Osteocyte (in vitro differentiated cells): ENCODE measurements around the gene SIK3. TPM values are rescaled to one million over a fixed set of nuclear protein-coding genes. Genes with fewer than 3 reads are reported as not detected.

Experiments
- DNase-seq: peaks from one replicate; pipeline ENCODE4 v3.0.0; 2021; ENCODE audit warnings: mixed read lengths; ENCODE audit not compliant: unreplicated experiment; ENCODE audit errors: extremely low spot score
- H3K27ac Mint-ChIP-seq: one replicate; pipeline ENCODE4 v1.8.0; 2021; ENCODE audit warnings: mild to moderate bottlenecking, mixed read lengths; ENCODE audit not compliant: unreplicated experiment
- H3K27me3 Mint-ChIP-seq: one replicate; pipeline ENCODE4 v1.8.0; 2021; ENCODE audit warnings: mixed read lengths; ENCODE audit not compliant: unreplicated experiment
- H3K36me3 Mint-ChIP-seq: one replicate; pipeline ENCODE4 v1.8.0; 2021; ENCODE audit warnings: mixed read lengths; ENCODE audit not compliant: unreplicated experiment
- H3K4me1 Mint-ChIP-seq: one replicate; pipeline ENCODE4 v1.8.0; 2021; ENCODE audit warnings: mixed read lengths; ENCODE audit not compliant: unreplicated experiment
- H3K4me3 Mint-ChIP-seq: one replicate; pipeline ENCODE4 v1.8.0; 2021; ENCODE audit warnings: mild to moderate bottlenecking, moderate library complexity, mixed read lengths; ENCODE audit not compliant: unreplicated experiment
- H3K9me3 Mint-ChIP-seq: one replicate; pipeline ENCODE4 v1.8.0; 2021; ENCODE audit warnings: mixed read lengths; ENCODE audit not compliant: unreplicated experiment
- total RNA-seq: library from RNA; stranded (reverse); gene quantifications from 2 replicates; pipeline ENCODE4 v1.2.1, GENCODE V29; 2021
- TF ChIP-seq, protein P1 (sequence below): fragments of 200-600 bp; sonication (generic); IDR thresholded peaks from 2 replicates; pipeline ENCODE4 v1.5.0; 2021; ENCODE audit warnings: antibody characterized with exemption, mild to moderate bottlenecking, moderate library complexity

Gene SIK3
- total RNA-seq, 1 donor from 2014 or later, result 29.5 TPM

DNA sequence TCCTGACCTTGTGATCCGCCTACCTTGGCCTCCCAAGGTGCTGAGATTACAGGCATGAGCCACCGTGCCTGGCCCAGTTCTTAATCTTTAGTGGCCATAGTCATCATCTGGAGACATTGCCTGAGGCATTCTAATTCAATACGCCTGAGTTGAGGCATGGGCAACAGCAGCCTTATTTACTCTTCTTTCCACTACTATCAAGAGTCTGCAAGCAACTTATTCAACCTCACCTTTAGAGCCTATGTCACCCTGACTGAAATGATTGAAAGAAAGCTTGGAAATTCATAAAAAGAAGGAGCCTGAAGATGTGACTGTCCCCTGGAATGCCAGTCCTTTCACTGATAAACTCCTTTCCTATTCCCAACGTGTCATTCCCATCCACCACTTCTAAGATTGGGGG is 30.1 kb upstream of the SIK3 start:
- H3K36me3 Mint-ChIP-seq, result no peaks in the 10 kb centered on the region
- H3K4me3 Mint-ChIP-seq, result no peak overlapping the region
- H3K4me1 Mint-ChIP-seq, result no peaks in the 10 kb centered on the region

DNA sequence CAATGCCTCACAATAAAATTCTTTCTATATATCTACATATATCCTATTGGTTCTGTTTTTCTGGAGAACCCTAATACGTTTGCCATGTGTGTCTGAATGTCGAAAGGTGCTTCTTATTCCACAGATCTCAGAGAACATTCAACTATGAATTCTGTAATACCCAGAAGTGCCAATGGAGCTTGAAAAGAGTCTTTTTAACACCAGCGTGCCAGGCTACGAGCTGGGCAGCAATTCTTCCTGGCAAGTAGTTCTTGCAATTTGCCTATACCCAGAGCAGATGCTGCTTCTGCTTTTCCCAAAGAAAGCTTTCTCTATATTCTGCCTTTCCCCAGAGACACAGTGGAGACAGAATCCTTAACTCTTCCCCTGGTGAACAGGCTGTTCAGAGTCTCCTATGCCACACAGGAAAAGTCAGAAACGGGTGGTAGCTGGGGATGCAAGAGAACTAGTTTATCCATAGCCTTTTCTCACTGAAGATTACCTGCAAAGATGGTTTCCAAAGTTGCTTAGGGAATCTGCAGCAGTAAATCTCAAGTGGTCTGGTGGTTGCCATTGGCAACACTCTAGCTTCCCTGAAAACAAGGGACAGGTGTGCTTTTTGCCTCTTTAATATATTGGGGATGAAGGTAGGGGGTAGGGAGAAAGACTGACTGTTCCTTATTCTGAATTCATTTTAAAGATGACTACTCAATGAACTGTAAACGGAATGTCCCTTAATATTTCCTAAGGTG is 29.1 kb upstream of the SIK3 start:
- Mint-ChIP-seq H3K36me3 (no peaks in the 10 kb centered on the region), H3K4me1 (no peaks in the 10 kb centered on the region), H3K9me3 (no peaks in the 10 kb centered on the region), H3K4me3 (no peak overlapping the region), H3K27ac (no peak overlapping the region), H3K27me3 (peaks cover 53% of the 10 kb centered on the region)
- TF ChIP-seq, protein P1, sequence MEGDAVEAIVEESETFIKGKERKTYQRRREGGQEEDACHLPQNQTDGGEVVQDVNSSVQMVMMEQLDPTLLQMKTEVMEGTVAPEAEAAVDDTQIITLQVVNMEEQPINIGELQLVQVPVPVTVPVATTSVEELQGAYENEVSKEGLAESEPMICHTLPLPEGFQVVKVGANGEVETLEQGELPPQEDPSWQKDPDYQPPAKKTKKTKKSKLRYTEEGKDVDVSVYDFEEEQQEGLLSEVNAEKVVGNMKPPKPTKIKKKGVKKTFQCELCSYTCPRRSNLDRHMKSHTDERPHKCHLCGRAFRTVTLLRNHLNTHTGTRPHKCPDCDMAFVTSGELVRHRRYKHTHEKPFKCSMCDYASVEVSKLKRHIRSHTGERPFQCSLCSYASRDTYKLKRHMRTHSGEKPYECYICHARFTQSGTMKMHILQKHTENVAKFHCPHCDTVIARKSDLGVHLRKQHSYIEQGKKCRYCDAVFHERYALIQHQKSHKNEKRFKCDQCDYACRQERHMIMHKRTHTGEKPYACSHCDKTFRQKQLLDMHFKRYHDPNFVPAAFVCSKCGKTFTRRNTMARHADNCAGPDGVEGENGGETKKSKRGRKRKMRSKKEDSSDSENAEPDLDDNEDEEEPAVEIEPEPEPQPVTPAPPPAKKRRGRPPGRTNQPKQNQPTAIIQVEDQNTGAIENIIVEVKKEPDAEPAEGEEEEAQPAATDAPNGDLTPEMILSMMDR, result no peak
- DNase-seq, result no peak

More for the DNA sequence above, 30.1 kb upstream of the SIK3 start:
- TF ChIP-seq, protein P1, result no peak
- Mint-ChIP-seq H3K27ac (no peak overlapping the region), H3K27me3 (peaks cover 46% of the 10 kb centered on the region), H3K9me3 (no peaks in the 10 kb centered on the region)
- no peak for DNase-seq

DNA sequence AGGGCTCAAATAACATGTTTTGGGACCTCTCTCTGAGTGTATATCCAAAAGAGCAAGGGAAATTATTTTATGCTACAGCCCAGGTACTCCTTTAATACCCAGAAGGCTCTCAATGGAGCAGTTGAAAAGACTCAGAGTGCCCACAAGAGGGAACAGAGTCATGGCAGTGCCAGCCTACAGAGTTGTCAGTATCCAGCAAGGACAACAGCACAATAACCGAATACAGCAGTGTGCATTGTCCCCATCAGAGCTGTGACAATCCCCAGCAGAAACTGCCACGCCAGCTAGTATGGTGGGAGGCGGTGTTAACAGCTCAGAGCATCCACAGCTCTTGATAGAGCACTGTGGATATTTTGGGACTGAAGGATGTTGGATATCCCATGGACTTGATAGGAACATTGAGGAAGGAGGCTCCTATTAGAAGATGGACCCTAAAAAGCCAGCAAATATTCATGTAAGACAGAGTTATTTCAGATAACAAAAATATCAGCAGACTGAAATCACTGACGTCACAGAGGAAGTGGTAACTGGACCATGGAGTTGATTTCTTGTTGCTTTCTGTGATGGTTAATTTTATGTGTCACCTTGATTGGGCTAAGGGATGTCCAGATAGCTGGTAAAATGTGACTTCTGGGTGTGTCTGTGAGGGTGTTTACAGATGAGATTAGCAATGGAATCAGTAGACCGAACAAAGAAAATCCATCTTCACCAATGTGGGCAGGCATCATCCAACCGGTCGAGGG is 28.2 kb upstream of the SIK3 start:
- Mint-ChIP-seq H3K4me1 (no peaks in the 10 kb centered on the region), H3K9me3 (no peaks in the 10 kb centered on the region), H3K27ac (no peak overlapping the region), H3K4me3 (no peak overlapping the region), H3K36me3 (no peaks in the 10 kb centered on the region), H3K27me3 (peaks cover 55% of the 10 kb centered on the region)
- DNase-seq, result no peak
- TF ChIP-seq, protein P1, result no peak

DNA sequence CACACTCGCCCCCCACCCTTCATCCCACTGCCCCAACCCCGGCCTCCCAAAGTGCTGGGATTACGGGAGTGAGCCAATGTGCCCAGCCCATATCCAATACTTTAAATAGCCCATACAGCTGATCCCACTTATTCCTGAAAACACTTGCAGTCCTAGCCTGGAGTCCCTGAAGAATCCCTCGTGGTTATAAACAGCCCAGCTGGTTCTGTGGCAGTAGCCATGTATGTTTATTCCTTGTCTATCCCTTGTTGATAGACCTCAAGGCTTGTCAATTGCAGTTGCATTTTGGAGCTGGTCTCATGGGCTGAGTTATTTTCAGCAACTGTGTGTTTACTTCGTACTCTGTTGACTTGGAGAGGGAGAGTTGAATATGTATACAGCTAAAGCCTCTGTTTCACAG is 24.3 kb upstream of the SIK3 start:
- H3K27ac Mint-ChIP-seq, result no peak overlapping the region
- peaks cover 49% of the 10 kb centered on the region for H3K27me3 Mint-ChIP-seq
- H3K4me3 Mint-ChIP-seq, result no peak overlapping the region
- H3K36me3 Mint-ChIP-seq, result no peaks in the 10 kb centered on the region
- no peak for DNase-seq
- no peaks in the 10 kb centered on the region for H3K4me1 Mint-ChIP-seq
- TF ChIP-seq, protein P1, result no peak
- no peaks in the 10 kb centered on the region for H3K9me3 Mint-ChIP-seq

DNA sequence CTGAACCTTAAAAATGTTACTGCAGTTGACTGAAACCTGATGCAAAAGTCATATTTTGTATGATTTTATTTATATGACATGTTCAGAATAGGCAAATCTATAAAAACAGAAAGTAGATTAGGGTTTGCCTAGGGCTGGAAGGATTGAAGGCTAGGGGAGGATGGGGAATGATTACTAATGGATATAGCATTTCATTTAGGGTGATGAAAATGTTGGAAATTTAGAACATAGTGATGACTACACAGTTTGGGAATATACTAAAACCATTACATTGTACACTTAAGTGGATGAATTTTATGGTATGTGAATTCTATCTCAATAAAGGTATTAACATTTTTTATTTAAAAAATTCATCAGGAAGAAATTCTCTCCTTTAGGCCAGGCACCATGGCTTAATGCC is 22.9 kb upstream of the SIK3 start:
- TF ChIP-seq, protein P1, result no peak
- DNase-seq, result no peak
- no peaks in the 10 kb centered on the region for H3K4me1 Mint-ChIP-seq
- H3K4me3 Mint-ChIP-seq, result no peak overlapping the region
- H3K36me3 Mint-ChIP-seq, result no peaks in the 10 kb centered on the region
- H3K27ac Mint-ChIP-seq, result no peak overlapping the region
- H3K27me3 Mint-ChIP-seq, result peaks cover 35% of the 10 kb centered on the region
- no peaks in the 10 kb centered on the region for H3K9me3 Mint-ChIP-seq
